Measurements from ENCODE around the gene RBP3. TPM values are rescaled to one million over a fixed set of nuclear protein-coding genes. Genes with fewer than 3 reads are reported as not detected.

The RBP3 gene
- total RNA-seq, 1 donor from 2014 or later = not detected

- DNase-seq (ENCODE audit: low spot score) = peak; percentile 35
- intact Hi-C loops (cut with DNase I) = no loop called here
Measured at GRCh38 chr10:47332946-47333345, 15.2 kb upstream of the RBP3 start.

DNA sequence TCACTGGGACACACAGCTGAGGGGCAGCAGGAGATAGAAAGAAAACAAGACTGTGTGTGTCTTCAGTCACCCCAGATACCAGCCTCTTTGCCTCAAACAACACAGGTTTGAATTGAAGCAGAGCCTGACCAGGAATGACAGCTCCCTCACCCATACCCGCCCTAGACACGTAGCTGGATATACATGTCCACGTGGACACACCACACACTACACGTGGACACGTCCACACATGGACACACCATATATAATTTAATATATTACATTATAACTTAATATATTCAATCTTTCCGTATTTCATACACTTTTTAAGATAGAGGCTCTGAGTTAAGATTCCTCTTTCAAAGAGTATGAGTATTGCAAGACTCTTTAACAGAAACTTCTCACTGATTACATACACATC, 14.6 kb upstream of the RBP3 start:
- intact Hi-C loops (cut with DNase I) = no loop called here
- DNase-seq (ENCODE audit: low spot score) = peak; percentile 43

- intact Hi-C loops (cut with DNase I) = no loop called here
- DNase-seq (ENCODE audit: low spot score) = peak; percentile 38
Measured at GRCh38 chr10:47334466-47335295, 13.5 kb upstream of the RBP3 start.

DNA sequence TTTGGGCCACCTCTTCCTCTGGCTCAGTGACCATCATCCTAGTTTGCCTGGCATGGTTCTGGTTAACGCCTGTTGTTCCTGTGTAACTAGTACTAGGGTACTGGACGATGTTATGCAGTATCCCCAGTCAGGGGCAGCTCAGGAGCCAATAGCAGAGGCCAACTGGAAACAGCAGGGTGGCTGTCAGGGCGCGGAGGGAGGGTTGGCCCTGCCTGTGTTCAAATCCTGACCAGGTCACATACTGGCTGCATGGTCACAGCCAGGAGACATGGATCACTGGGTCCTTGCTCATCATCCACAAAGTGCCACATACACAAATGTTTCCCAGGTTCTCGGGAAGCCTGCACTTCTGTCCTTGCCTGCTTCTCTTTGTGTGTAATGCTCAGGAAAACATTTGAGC, 12.3 kb upstream of the RBP3 start:
- intact Hi-C loops (cut with DNase I) = no loop called here
- peak; percentile 35 for DNase-seq (ENCODE audit: low spot score)

GRCh38 chr10:47336387-47337134, 11.6 kb upstream of the RBP3 start:
- peak; percentile 24 for DNase-seq (ENCODE audit: low spot score)
- intact Hi-C loops (cut with DNase I) = no loop called here

DNA sequence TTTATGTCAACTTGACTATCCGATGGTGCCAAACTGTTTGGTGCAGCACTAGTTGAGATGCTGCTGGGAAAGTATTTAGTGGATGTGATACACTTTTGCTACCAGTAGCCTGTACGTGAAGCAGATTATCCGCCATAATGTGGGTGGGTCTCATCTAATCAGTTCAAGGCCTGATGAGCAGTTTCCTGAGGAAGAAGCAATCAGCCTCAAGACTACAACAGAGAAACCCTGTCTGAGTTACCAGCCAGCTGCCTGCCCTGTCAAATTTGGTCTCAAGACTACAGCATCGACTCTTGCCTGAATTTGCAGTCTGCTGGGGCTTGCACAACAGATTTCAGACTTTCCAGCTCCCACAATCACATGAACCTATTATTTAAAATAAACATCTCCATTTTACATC, 10.9 kb upstream of the RBP3 start:
- no peak for DNase-seq (ENCODE audit: low spot score)
- intact Hi-C loops (cut with DNase I) = no loop called here

DNA sequence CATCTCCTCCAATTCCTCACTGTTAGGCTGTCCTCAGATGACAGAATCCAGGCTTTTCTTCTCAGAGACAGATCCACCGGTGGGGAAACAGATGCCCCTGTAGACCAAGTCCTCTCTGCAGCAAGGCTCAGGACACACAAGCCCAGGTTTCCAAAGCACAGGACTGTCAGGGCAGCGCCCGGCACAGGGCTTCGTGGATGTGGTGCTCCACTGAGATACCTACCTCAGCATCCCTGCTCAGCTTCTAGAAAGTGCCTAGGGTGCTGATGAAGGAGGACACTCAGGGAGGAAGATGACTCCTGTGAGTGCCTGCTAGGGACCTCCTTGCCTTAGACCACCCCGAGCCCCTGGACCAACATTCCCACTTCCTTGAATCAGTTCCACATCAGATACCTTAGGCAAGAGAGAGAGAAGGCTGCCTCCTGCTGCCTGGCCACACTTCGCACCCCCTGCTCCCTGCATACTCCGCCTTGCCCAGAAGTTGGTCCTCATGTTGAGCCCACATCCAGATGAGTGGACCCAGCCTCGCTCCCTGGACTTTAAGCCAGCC, 8.9 kb upstream of the RBP3 start:
- DNase-seq (ENCODE audit: low spot score) = peak; percentile 47
- intact Hi-C loops (cut with DNase I) = no loop called here

GRCh38 chr10:47339759-47340607, 8.2 kb upstream of the RBP3 start:
- intact Hi-C loops (cut with DNase I) = no loop called here
- peak; percentile 67 for DNase-seq (ENCODE audit: low spot score)

- peak; percentile 77 for DNase-seq (ENCODE audit: low spot score)
Measured at GRCh38 chr10:47340608-47341170, 7.5 kb upstream of the RBP3 start.

GRCh38 chr10:47344996-47345870, 2.9 kb upstream of the RBP3 start:
- DNase-seq (ENCODE audit: low spot score) = peak; percentile 61
- intact Hi-C loops (cut with DNase I) = no loop called here

More at GRCh38 chr10:47340608-47341170, 7.5 kb upstream of the RBP3 start:
- intact Hi-C loops (cut with DNase I) = no loop called here

DNA sequence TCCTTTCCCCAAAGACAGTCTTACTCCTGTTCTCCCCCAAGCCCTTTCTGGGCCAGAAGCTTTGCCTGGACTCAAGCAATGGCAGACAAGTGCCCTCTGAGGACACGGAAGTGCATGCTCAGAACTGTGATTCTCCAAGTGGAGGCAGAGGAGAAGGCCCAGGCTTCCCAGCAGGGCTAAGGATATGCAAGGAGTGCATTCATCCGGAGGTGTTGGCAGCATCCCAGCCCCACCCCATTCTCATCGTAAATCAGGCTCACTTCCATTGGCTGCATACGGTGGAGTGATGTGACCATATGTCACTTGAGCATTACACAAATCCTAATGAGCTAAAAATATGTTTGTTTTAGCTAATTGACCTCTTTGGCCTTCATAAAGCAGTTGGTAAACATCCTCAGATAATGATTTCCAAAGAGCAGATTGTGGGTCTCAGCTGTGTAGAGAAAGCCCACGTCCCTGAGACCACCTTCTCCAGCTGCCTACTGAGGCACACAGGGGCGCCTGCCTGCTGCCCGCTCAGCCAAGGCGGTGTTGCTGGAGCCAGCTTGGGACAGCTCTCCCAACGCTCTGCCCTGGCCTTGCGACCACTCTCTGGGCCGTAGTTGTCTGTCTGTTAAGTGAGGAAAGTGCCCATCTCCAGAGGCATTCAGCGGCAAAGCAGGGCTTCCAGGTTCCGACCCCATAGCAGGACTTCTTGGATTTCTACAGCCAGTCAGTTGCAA, 1.4 kb upstream of the RBP3 start:
- peak; percentile 63 for DNase-seq (ENCODE audit: low spot score)
- intact Hi-C loops (cut with DNase I) = no loop called here

- peak; percentile 36 for DNase-seq (ENCODE audit: low spot score)
- intact Hi-C loops (cut with DNase I) = no loop called here
Measured at GRCh38 chr10:47347303-47347675, 874 bp upstream of the RBP3 start.

GRCh38 chr10:47348661-47349470, 703 bp downstream of the RBP3 start:
- intact Hi-C loops (cut with DNase I) = no loop called here
- DNase-seq (ENCODE audit: low spot score) = peak; percentile 67

- peak; percentile 69 for DNase-seq (ENCODE audit: low spot score)
- intact Hi-C loops (cut with DNase I) = no loop called here
Measured at GRCh38 chr10:47349516-47349915, 1.4 kb downstream of the RBP3 start.

- intact Hi-C loops (cut with DNase I) = no loop called here
- DNase-seq (ENCODE audit: low spot score) = peak; percentile 66
Measured at GRCh38 chr10:47349941-47350371, 1.8 kb downstream of the RBP3 start.

DNA sequence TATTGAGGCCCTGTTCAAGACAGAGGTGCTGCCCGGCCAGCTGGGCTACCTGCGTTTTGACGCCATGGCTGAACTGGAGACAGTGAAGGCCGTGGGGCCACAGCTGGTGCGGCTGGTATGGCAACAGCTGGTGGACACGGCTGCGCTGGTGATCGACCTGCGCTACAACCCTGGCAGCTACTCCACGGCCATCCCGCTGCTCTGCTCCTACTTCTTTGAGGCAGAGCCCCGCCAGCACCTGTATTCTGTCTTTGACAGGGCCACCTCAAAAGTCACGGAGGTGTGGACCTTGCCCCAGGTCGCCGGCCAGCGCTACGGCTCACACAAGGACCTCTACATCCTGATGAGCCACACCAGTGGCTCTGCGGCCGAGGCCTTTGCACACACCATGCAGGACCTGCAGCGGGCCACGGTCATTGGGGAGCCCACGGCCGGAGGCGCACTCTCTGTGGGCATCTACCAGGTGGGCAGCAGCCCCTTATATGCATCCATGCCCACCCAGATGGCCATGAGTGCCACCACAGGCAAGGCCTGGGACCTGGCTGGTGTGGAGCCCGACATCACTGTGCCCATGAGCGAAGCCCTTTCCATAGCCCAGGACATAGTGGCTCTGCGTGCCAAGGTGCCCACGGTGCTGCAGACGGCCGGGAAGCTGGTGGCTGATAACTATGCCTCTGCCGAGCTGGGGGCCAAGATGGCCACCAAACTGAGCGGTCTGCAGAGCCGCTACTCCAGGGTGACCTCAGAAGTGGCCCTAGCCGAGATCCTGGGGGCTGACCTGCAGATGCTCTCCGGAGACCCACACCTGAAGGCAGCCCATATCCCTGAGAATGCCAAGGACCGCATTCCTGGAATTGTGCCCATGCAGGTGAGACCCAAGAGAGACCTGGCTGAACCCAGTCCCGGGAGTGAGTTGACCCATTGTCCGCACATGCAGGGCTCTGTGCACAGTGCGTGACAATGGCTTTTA, 2.8 kb downstream of the RBP3 start:
- intact Hi-C loops (cut with DNase I) = no loop called here
- peak; percentile 64 for DNase-seq (ENCODE audit: low spot score)

Measured in cardiac septum (tissue), 1 donor.